Measurements from ENCODE around the gene TTLL7.

- TF ChIP-seq CTCF (IDR thresholded peaks at IDR 0.05) (no peak), POLR2A (IDR thresholded peaks at IDR 0.05) (no peak)
Measured at GRCh38 chr1:83883979-83884378, 115.0 kb downstream of the TTLL7 start.
